Psoas muscle (tissue), 8 donors: ENCODE data around the gene USP4. TPM values are rescaled to one million over a fixed set of nuclear protein-coding genes. Genes with fewer than 3 reads are reported as not detected.

Source experiments
- ATAC-seq, 4 donors: fragments of 200-7000 bp; cut with Tn5 transposase; one replicate each; pipeline ENCODE4 v1.9.1; 2020; ENCODE audit warnings: moderate library complexity in 3 of 4, mild to moderate bottlenecking in 2 of 4
- DNase-seq, 2 donors: peaks; one replicate each; pipeline ENCODE4 v3.0.0-alpha.2; 2020
- H3K27ac ChIP-seq: fragments of 200-600 bp; one replicate; pipeline ENCODE4 v1.8.0; 2022
- H3K27me3 ChIP-seq, 3 donors: fragments of 200-600 bp in 1 of 3; one replicate each; pipeline versions ENCODE4 v1.6.1 to v1.8.0; 2013 to 2022; ENCODE audit warnings: low read length in 2 of 3, mild to moderate bottlenecking in 2 of 3, moderate library complexity in 1 of 3; ENCODE audit not compliant: insufficient read depth in 3 of 3
- H3K36me3 ChIP-seq, 2 donors: fragments of 200-600 bp in 1 of 2; one replicate each; pipeline versions ENCODE4 v1.6.1 to v1.8.0; 2013 to 2022; ENCODE audit warnings: low read depth in 1 of 2, mild to moderate bottlenecking in 1 of 2, moderate library complexity in 1 of 2; ENCODE audit not compliant: insufficient read depth in 1 of 2
- H3K4me1 ChIP-seq: fragments of 200-600 bp; one replicate; pipeline ENCODE4 v1.8.0; 2022
- H3K4me3 ChIP-seq: fragments of 200-600 bp; one replicate; pipeline ENCODE4 v1.8.0; 2022; ENCODE audit warnings: mild to moderate bottlenecking
- H3K9me3 ChIP-seq: fragments of 200-600 bp; one replicate; pipeline ENCODE4 v1.8.0; 2022
- WGBS, 3 donors: extraction: QIAGEN DNeasy Blood & Tissue Kit; methylation state at CpG; one replicate each; pipeline versions ENCODE4 v1.1.6 to v1.1.7; 2013; 5-methylcytosine and 5-hydroxymethylcytosine counted together
- intact Hi-C, 2 donors: fragments of 100-400 bp; cut with DNase I; formaldehyde crosslinking; loops; one replicate each; pipeline versions ENCODE4 v1.11.0 to v1.14.2; 2022
- polyA plus RNA-seq, 3 donors: library from polyadenylated mRNA; stranded (reverse); fragments of 200-250 nt; gene quantifications; one replicate each; pipeline ENCODE4 v1.2.3, GENCODE V29; 2013
- total RNA-seq, 4 donors: library from RNA; stranded (reverse); fragmentation: NEBNext Ultra II Directional in 2 of 4; extraction: Animal tissue kit (Norgen Biotek cat#: 25700) in 2 of 4; gene quantifications; one replicate each; pipeline versions ENCODE4 v1.2.1 to v1.2.4, GENCODE V29; 2021 to 2023
- TF ChIP-seq, protein P1 (sequence below): fragments of 200-600 bp; IDR thresholded peaks from one replicate; pipeline ENCODE4 v1.8.0; 2022; ENCODE audit warnings: antibody characterized with exemption
- donor health status: healthy with polysubstance abuse.
- donor health status: DM: no; HTN: no; CAD: no; lungs with moderate emphysema.
- donor health status: Bipolar disorder and iron deficiency.
- donor health status: healthy.
- donor health status: DM: yes; HTN: yes; CAD: no.
- donor health status: DM: no; HTN: no; CAD: no.
- donor health status: DM: no; HTN: no; CAD: no.
- donor health status: DM: yes; HTN: yes; CAD: no.

The USP4 gene
- total and polyA plus RNA-seq, 7 donors, result 16.3 to 35.2 (median 26.7) TPM

GRCh38 chr3:49377483-49377882, 37.6 kb upstream of the USP4 start:
- no peak overlapping the region for H3K4me3 ChIP-seq
- 80 to 83% (median 80%) methylated on average over 1 of the region's 1 CpG for WGBS, 3 donors
- H3K36me3 ChIP-seq, result peaks cover 22 to 35% of the 10 kb centered on the region in 2 donors
- intact Hi-C loops, result no loop called here
- H3K27me3 ChIP-seq, result no peaks in the 10 kb centered on the region
- H3K4me1 ChIP-seq, result peaks cover 24% of the 10 kb centered on the region
- H3K9me3 ChIP-seq, result no peaks in the 10 kb centered on the region
- DNase-seq (no peak), ATAC-seq (peak in 2 of 4 donors; percentile 17 to 42)
- TF ChIP-seq, protein P1, sequence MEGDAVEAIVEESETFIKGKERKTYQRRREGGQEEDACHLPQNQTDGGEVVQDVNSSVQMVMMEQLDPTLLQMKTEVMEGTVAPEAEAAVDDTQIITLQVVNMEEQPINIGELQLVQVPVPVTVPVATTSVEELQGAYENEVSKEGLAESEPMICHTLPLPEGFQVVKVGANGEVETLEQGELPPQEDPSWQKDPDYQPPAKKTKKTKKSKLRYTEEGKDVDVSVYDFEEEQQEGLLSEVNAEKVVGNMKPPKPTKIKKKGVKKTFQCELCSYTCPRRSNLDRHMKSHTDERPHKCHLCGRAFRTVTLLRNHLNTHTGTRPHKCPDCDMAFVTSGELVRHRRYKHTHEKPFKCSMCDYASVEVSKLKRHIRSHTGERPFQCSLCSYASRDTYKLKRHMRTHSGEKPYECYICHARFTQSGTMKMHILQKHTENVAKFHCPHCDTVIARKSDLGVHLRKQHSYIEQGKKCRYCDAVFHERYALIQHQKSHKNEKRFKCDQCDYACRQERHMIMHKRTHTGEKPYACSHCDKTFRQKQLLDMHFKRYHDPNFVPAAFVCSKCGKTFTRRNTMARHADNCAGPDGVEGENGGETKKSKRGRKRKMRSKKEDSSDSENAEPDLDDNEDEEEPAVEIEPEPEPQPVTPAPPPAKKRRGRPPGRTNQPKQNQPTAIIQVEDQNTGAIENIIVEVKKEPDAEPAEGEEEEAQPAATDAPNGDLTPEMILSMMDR, result no peak
- H3K27ac ChIP-seq, result peak overlapping the region; percentile 13

DNA sequence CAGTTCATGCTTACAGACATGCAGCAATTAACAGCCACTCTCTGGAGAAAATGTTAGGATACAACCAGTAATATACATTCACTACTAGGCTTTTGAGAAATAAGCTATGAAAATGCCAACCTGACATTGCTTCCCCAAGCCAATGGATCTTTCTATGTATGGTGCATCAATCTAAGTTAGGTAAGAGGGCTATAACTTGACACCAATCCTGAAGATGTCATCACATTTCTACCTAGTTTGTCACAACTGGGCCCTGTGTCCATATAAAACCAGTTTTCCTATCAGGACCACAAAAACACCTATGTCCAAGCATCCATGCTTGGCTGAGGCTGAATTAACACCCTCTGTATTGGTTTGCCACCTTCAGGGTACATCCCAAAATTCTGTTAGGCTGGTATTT, 32.1 kb upstream of the USP4 start:
- no peaks in the 10 kb centered on the region for H3K27me3 ChIP-seq
- H3K9me3 ChIP-seq, result no peaks in the 10 kb centered on the region
- H3K27ac ChIP-seq, result peak overlapping the region; percentile 9
- peak; percentile 32 to 53 (median 49) for ATAC-seq
- H3K4me1 ChIP-seq, result peaks cover 7% of the 10 kb centered on the region
- intact Hi-C loops, result no loop called here
- H3K36me3 ChIP-seq, result peaks cover 24 to 89% of the 10 kb centered on the region in 2 donors
- no peak for DNase-seq
- H3K4me3 ChIP-seq, result no peak overlapping the region
- TF ChIP-seq, protein P1, result no peak

GRCh38 chr3:49370585-49371290, 30.9 kb upstream of the USP4 start:
- DNase-seq (no peak), ATAC-seq (peak in 1 of 4 donors; percentile 23)
- Histone ChIP-seq H3K27ac (no peak overlapping the region), H3K9me3 (no peaks in the 10 kb centered on the region), H3K4me3 (no peak overlapping the region), H3K27me3 (no peaks in the 10 kb centered on the region), H3K36me3 (peaks cover 24 to 99% of the 10 kb centered on the region in 2 donors), H3K4me1 (peaks cover 7% of the 10 kb centered on the region)
- WGBS, 3 donors, result 86 to 93% (median 88%) methylated on average over 6 of the region's 6 CpGs
- intact Hi-C loops, result no loop called here
- TF ChIP-seq, protein P1, result no peak

DNA sequence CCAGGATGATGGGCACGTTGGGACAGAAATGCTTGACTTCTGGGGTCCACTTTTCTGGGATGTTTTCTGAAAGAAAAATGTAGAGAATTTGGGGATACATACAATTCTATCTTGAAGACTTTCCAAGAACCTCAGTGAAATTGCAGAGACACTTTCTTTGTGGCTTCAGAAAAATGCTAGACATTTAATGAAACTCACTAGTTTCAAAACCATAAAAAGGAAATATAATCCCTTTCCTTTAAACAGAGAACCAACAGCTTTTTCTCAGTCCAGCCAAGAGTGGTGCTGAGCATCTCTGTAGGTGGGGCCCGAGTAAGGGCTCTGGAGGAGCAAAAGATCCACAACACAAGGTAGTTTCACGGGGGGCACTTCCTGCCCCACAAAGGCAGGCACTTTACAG, 22.7 kb upstream of the USP4 start:
- Histone ChIP-seq H3K9me3 (no peaks in the 10 kb centered on the region), H3K27ac (no peak overlapping the region), H3K36me3 (peaks cover 7 to 87% of the 10 kb centered on the region in 2 donors), H3K27me3 (no peaks in the 10 kb centered on the region), H3K4me1 (peaks cover 14% of the 10 kb centered on the region), H3K4me3 (no peak overlapping the region)
- ATAC-seq (no peak), DNase-seq (no peak)
- WGBS, 3 donors, result 74 to 86% (median 83%) methylated on average over 3 of the region's 3 CpGs
- TF ChIP-seq, protein P1, result no peak
- intact Hi-C loops, result loop anchor here (5.0 kb wide), 2 partner anchors 45 to 85 kb away; no protein-coding TSS in a partner anchor

- ATAC-seq, result no peak
- H3K36me3 ChIP-seq, result peaks cover 12 to 73% of the 10 kb centered on the region in 2 donors
- 78 to 82% (median 78%) methylated on average over 2 of the region's 2 CpGs for WGBS, 3 donors
- H3K4me3 ChIP-seq, result no peak overlapping the region
- peaks cover 14% of the 10 kb centered on the region for H3K4me1 ChIP-seq
- TF ChIP-seq, protein P1, result no peak
- no peaks in the 10 kb centered on the region for H3K9me3 ChIP-seq
- intact Hi-C loops, result loop anchor here (2.0 to 5.0 kb wide), 4 partner anchors 15 to 88 kb away; partner anchors contain the start of gene RHOA (in 1 of the 2)
- H3K27me3 ChIP-seq, result no peaks in the 10 kb centered on the region
- DNase-seq, result no peak
- peak overlapping the region; percentile 90 for H3K27ac ChIP-seq
Measured at GRCh38 chr3:49359623-49360022, 19.8 kb upstream of the USP4 start.
